Prostate gland (tissue), 2 donors: ENCODE results near the gene SFXN1. TPM values are rescaled to one million over a fixed set of nuclear protein-coding genes. Genes with fewer than 3 reads are reported as not detected.
"Not testable (repeated sequence)": the region's sequence is repeated elsewhere in the genome, so short reads cannot be mapped to it uniquely, and the experiment has no call there.

Experiments
- DNase-seq: peaks from one replicate; pipeline ENCODE4 v3.0.0-alpha.2; 2019; ENCODE audit warnings: low spot score
- H3K27ac ChIP-seq, 2 donors: fragments of 200-600 bp; sonication (generic); 2 replicates each; pipeline ENCODE4 v1.5.1; 2017 to 2019
- H3K27me3 ChIP-seq: fragments of 200-600 bp; sonication (generic); replicated peaks from 2 replicates; pipeline ENCODE4 v1.5.1; 2019; ENCODE audit not compliant: insufficient read depth
- H3K36me3 ChIP-seq, 2 donors: fragments of 200-600 bp; sonication (generic); 1 replicate in 1 of 2; 2 replicates in 1 of 2; pipeline versions ENCODE4 v1.5.1 to v1.8.1; 2017 to 2019
- H3K4me1 ChIP-seq: fragments of 200-600 bp; sonication (generic); replicated peaks from 2 replicates; pipeline ENCODE4 v1.5.1; 2019
- H3K4me3 ChIP-seq, 2 donors: fragments of 200-600 bp; sonication (generic); 2 replicates each; pipeline ENCODE4 v1.5.1; 2017 to 2019
- H3K9me3 ChIP-seq: fragments of 200-600 bp; sonication (generic); 2 replicates; pipeline ENCODE4 v1.5.1; 2017
- POLR2A ChIP-seq: fragments of 450-650 bp; IDR thresholded peaks from one replicate; pipeline ENCODE4 v1.6.1; 2016; ENCODE audit warnings: antibody characterized with exemption, mild to moderate bottlenecking
- POLR2AphosphoS5 ChIP-seq: sonication (generic); formaldehyde crosslinking; IDR thresholded peaks from one replicate; pipeline ENCODE4 v1.6.1; 2017; ENCODE audit warnings: antibody characterized with exemption
- WGBS: methylation state at CpG from one replicate; pipeline ENCODE4 v1.1.5; 2018; 5-methylcytosine and 5-hydroxymethylcytosine counted together
- intact Hi-C: fragments of 100-400 bp; cut with DNase I; formaldehyde crosslinking; loops from one replicate; pipeline ENCODE4 v1.14.2; 2022
- total RNA-seq, 2 donors: library from RNA; depleted of rRNA; stranded (reverse); fragments of >200 nt; gene quantifications; one replicate each; pipeline ENCODE4 v1.1.0, GENCODE V29; 2016
- TF ChIP-seq, protein P1 (sequence below), 4 experiments: fragments of 200-600 bp in 2 of 4; fragments of 450-650 bp in 2 of 4; sonication (generic) in 2 of 4; IDR thresholded peaks; 1 replicate in 3 of 4; 2 replicates in 1 of 4; pipeline ENCODE4 v1.5.1; 2016 to 2019; ENCODE audit warnings: antibody characterized with exemption in 4 of 4, mild to moderate bottlenecking in 2 of 4, moderate library complexity in 2 of 4

The SFXN1 gene
- total RNA-seq, 2 donors from 2014 or later: 35.6 to 44.3 TPM

DNA sequence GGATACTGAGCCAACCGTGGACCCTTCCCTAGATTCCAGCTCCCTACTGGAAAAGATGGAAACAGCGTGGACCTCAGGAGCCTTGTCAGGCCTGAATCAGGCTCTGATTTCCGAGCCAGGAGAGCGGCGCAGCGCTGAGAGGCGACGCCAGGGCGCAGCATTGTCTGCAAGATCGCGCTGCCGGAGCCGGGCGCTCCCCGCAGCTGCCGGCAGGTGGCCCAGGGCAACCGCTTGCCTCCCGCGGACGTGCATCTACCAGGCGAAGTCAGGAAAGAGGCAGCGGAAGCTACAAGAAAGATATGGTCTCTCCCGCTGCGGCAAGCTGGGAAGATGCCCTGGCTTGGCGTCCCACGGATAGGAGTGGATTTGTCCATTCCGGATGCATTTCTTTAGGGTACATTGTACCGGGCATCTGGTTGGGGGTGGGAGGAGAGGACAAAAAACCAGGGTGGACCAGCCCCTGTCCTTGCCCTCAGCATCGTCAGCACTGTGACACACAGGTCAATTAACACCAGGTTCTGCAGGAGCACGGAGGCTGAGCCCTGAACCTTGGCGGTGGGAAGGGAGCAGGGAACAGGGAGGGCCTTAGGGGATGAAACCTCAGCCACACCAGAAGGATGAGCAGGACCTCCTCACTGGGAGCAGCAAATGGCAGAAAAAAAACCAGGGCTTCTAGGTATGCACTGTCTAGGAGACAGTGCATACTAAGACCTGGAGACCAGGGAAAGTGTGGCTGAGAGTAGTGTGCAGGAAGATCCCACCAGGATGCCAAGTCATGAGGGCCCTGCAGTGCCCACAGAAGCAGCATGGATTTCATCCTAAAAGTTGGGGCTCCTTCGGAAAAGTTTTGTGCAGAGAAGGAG is 55.9 kb downstream of the SFXN1 start:
- Histone ChIP-seq H3K36me3 (no peaks in the 10 kb centered on the region), H3K4me3 (no peak overlapping the region), H3K27me3 (no peaks in the 10 kb centered on the region), H3K9me3 (no peaks in the 10 kb centered on the region), H3K27ac (no peak overlapping the region), H3K4me1 (no peaks in the 10 kb centered on the region)
- intact Hi-C loops: loop anchor here (1.0 to 5.0 kb wide), 2 partner anchors 123 to 185 kb away; partner anchors contain the start of gene HRH2
- TF ChIP-seq, protein P1, sequence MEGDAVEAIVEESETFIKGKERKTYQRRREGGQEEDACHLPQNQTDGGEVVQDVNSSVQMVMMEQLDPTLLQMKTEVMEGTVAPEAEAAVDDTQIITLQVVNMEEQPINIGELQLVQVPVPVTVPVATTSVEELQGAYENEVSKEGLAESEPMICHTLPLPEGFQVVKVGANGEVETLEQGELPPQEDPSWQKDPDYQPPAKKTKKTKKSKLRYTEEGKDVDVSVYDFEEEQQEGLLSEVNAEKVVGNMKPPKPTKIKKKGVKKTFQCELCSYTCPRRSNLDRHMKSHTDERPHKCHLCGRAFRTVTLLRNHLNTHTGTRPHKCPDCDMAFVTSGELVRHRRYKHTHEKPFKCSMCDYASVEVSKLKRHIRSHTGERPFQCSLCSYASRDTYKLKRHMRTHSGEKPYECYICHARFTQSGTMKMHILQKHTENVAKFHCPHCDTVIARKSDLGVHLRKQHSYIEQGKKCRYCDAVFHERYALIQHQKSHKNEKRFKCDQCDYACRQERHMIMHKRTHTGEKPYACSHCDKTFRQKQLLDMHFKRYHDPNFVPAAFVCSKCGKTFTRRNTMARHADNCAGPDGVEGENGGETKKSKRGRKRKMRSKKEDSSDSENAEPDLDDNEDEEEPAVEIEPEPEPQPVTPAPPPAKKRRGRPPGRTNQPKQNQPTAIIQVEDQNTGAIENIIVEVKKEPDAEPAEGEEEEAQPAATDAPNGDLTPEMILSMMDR (IDR thresholded peaks at IDR 0.05): peak; percentile 38 to 98 (median 92)
- no peak for TF ChIP-seq POLR2A
- no peak for TF ChIP-seq POLR2AphosphoS5
- WGBS: 5% methylated on average over 32 of the region's 32 CpGs
- DNase-seq: peak; percentile 56

DNA sequence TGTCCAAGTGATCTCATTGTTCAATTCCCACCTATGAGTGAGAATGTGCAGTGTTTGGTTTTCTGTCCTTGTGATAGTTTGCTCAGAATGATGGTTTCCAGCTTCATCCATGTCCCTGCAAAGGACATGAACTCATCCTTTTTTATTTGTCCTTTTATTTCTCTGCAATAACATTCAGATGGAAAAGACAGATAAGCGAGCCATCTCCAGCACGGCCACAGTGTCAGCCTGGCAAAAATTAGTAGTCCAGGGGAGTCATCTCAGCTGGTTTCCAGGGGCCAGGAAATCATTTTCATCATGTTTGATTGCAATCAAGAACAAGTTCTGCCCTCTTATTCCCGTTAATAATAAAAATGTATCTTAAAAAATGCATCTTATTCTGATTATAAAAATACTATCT is 57.0 kb downstream of the SFXN1 start:
- H3K36me3 ChIP-seq, H3K4me1 ChIP-seq, H3K9me3 ChIP-seq, intact Hi-C loops, H3K4me3 ChIP-seq, H3K27me3 ChIP-seq, DNase-seq, H3K27ac ChIP-seq: not testable (repeated sequence)
- WGBS: 37% methylated on average over 3 of the region's 3 CpGs

DNA sequence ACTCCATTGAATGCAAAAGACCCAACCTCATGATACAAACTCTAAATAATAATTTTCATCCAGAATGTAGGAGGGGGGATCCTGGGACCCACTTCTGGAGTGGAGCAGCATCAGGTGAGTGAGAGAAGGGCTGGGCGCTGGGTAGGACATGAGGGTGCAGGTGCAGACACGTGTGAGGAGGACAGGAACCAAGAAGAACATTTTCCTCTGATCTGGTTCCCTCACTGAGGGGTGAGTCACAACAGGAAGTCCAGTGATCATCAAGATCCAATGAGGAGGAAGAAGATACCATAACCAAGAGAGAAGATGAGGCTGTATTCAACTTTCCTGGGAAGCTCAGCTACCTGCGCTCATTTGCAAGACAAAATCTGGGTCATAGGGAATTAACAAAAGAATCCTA is 57.4 kb downstream of the SFXN1 start:
- H3K4me1 ChIP-seq: no peaks in the 10 kb centered on the region
- H3K36me3 ChIP-seq: no peaks in the 10 kb centered on the region
- no peaks in the 10 kb centered on the region for H3K27me3 ChIP-seq
- H3K4me3 ChIP-seq: no peak overlapping the region
- TF ChIP-seq, protein P1 (IDR thresholded peaks at IDR 0.05): no peak
- TF ChIP-seq POLR2AphosphoS5 (no peak), POLR2A (no peak)
- 61% methylated on average over 3 of the region's 3 CpGs for WGBS
- H3K27ac ChIP-seq: no peak overlapping the region
- intact Hi-C loops: no loop called here
- H3K9me3 ChIP-seq: no peaks in the 10 kb centered on the region
- no peak for DNase-seq

DNA sequence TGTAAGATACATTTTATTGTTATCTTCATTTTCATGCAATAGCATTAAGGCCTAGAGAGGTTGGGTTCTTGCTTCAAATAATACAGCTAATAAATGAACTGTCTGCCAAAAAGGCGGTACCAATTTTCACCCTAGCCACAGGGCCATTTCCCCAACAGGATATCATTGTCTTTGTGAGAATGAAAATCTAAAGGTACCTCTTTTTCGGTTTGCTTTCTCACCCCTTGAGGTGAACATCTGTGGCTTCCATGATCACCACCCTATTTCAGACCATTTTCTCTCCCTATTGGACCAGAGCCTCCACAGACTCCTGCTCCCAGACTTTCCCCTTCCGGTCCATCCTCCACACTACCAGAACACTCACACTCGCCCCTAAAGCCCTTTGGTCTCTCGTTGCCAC is 60.2 kb downstream of the SFXN1 start:
- intact Hi-C loops: no loop called here
- DNase-seq: no peak
- Histone ChIP-seq H3K9me3 (no peaks in the 10 kb centered on the region), H3K4me1 (no peaks in the 10 kb centered on the region), H3K27me3 (no peaks in the 10 kb centered on the region), H3K4me3 (no peak overlapping the region), H3K36me3 (no peaks in the 10 kb centered on the region), H3K27ac (no peak overlapping the region)
- 91% methylated on average over 5 of the region's 5 CpGs for WGBS
- TF ChIP-seq POLR2A (no peak), POLR2AphosphoS5 (no peak)
- TF ChIP-seq, protein P1 (IDR thresholded peaks at IDR 0.05): no peak

DNA sequence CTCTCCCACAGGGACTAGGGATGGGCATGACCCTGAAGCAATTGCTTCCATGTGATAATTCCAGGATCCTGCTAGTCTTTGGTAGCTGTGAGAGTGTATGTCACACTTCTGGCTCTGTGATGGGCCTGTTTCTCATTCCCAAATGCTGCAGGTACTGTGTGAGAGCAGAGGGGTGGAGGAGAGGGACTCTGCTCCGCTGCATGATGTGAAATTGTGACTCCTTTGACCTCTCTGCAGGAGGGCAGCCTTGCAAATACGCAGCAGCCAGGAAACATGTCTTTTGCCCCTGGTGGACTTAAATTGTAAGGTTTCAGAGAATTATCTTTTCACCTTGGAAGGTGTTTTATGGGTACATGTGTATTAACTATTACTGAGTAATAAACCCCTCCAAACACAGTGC is 61.6 kb downstream of the SFXN1 start:
- H3K9me3 ChIP-seq: no peaks in the 10 kb centered on the region
- no peaks in the 10 kb centered on the region for H3K36me3 ChIP-seq
- TF ChIP-seq POLR2AphosphoS5 (no peak), POLR2A (no peak)
- TF ChIP-seq, protein P1 (IDR thresholded peaks at IDR 0.05): no peak
- no peak overlapping the region for H3K27ac ChIP-seq
- no peaks in the 10 kb centered on the region for H3K4me1 ChIP-seq
- intact Hi-C loops: no loop called here
- no peaks in the 10 kb centered on the region for H3K27me3 ChIP-seq
- no peak for DNase-seq
- 93% methylated on average over 2 of the region's 2 CpGs for WGBS
- no peak overlapping the region for H3K4me3 ChIP-seq
